ENCODE data around the gene TPPP.

Gene TPPP

GRCh38 chr5:640461-641330 is 52.5 kb downstream of the TPPP start:
- Histone ChIP-seq H3K36me3 (replicated peaks; ENCODE audit: low read depth, low read length) (peaks cover 23% of the 10 kb centered on the region), H3K9ac (ENCODE audit: low read length) (no peak overlapping the region)

GRCh38 chr5:639584-640213 is 53.5 kb downstream of the TPPP start:
- H3K27ac ChIP-seq (ENCODE audit: low read length), result no peak overlapping the region
- no peak overlapping the region for H2AFZ ChIP-seq (ENCODE audit: low read depth, low read length)
- no peak overlapping the region for H3K9ac ChIP-seq (ENCODE audit: low read length)
- TF ChIP-seq EZH2phosphoT487 (IDR thresholded peaks at IDR 0.05; ENCODE audit: low read depth) (no peak), CTCF (IDR thresholded peaks at IDR 0.05; ENCODE audit: low read depth, low read length) (no peak)
- H4K20me1 ChIP-seq (ENCODE audit: insufficient read depth, low read length), result peaks cover 13% of the 10 kb centered on the region
- no peak overlapping the region for H3K4me2 ChIP-seq (ENCODE audit: low read length)
- no peaks in the 10 kb centered on the region for H3K27me3 ChIP-seq (ENCODE audit: low read depth, low read length)
- no peak overlapping the region for H3K4me3 ChIP-seq (ENCODE audit: low read length)
- peaks cover 18% of the 10 kb centered on the region for H3K4me1 ChIP-seq (ENCODE audit: low read length)
- no peaks in the 10 kb centered on the region for H3K79me2 ChIP-seq (ENCODE audit: low read length)
- H3K36me3 ChIP-seq (replicated peaks; ENCODE audit: low read depth, low read length), result peaks cover 14% of the 10 kb centered on the region
- no peaks in the 10 kb centered on the region for H3K9me3 ChIP-seq (ENCODE audit: insufficient read depth, low read length)

More at GRCh38 chr5:640461-641330, 52.5 kb downstream of the TPPP start:
- no peak for TF ChIP-seq EZH2phosphoT487 (IDR thresholded peaks at IDR 0.05; ENCODE audit: low read depth)
- no peak for TF ChIP-seq CTCF (IDR thresholded peaks at IDR 0.05; ENCODE audit: low read depth, low read length)
- H3K79me2 ChIP-seq (ENCODE audit: low read length), result peaks cover 4% of the 10 kb centered on the region; the same call in 1 of the 2 replicates
- no peaks in the 10 kb centered on the region for H3K27me3 ChIP-seq (ENCODE audit: low read depth, low read length)
- H4K20me1 ChIP-seq (ENCODE audit: insufficient read depth, low read length), result peaks cover 13% of the 10 kb centered on the region
- H3K27ac ChIP-seq (ENCODE audit: low read length), result no peak overlapping the region
- H3K4me1 ChIP-seq (ENCODE audit: low read length), result peaks cover 26% of the 10 kb centered on the region
- H3K9me3 ChIP-seq (ENCODE audit: insufficient read depth, low read length), result no peaks in the 10 kb centered on the region
- no peak overlapping the region for H2AFZ ChIP-seq (ENCODE audit: low read depth, low read length)
- no peak overlapping the region for H3K4me3 ChIP-seq (ENCODE audit: low read length)
- H3K4me2 ChIP-seq (ENCODE audit: low read length), result no peak overlapping the region

- TF ChIP-seq CTCF (IDR thresholded peaks at IDR 0.05; ENCODE audit: low read depth, low read length) (no peak), EZH2phosphoT487 (IDR thresholded peaks at IDR 0.05; ENCODE audit: low read depth) (no peak)
Observed at GRCh38 chr5:639253-639530, 54.0 kb downstream of the TPPP start.

GRCh38 chr5:638501-639252 is 54.5 kb downstream of the TPPP start:
- Histone ChIP-seq H3K4me1 (ENCODE audit: low read length) (peaks cover 8% of the 10 kb centered on the region), H3K27me3 (ENCODE audit: low read depth, low read length) (no peaks in the 10 kb centered on the region), H4K20me1 (ENCODE audit: insufficient read depth, low read length) (peaks cover 11% of the 10 kb centered on the region), H3K27ac (ENCODE audit: low read length) (no peak overlapping the region), H3K4me2 (ENCODE audit: low read length) (no peak overlapping the region), H3K79me2 (ENCODE audit: low read length) (no peaks in the 10 kb centered on the region), H3K4me3 (ENCODE audit: low read length) (no peak overlapping the region), H3K9ac (ENCODE audit: low read length) (no peak overlapping the region), H2AFZ (ENCODE audit: low read depth, low read length) (no peak overlapping the region), H3K36me3 (replicated peaks; ENCODE audit: low read depth, low read length) (peaks cover 12% of the 10 kb centered on the region), H3K9me3 (ENCODE audit: insufficient read depth, low read length) (no peaks in the 10 kb centered on the region)
- TF ChIP-seq EZH2phosphoT487 (IDR thresholded peaks at IDR 0.05; ENCODE audit: low read depth) (no peak), CTCF (IDR thresholded peaks at IDR 0.05; ENCODE audit: low read depth, low read length) (no peak)

More at GRCh38 chr5:639253-639530, 54.0 kb downstream of the TPPP start:
- H3K36me3 ChIP-seq (replicated peaks; ENCODE audit: low read depth, low read length), result peaks cover 12% of the 10 kb centered on the region
- no peaks in the 10 kb centered on the region for H3K9me3 ChIP-seq (ENCODE audit: insufficient read depth, low read length)
- peaks cover 13% of the 10 kb centered on the region for H3K4me1 ChIP-seq (ENCODE audit: low read length)
- no peaks in the 10 kb centered on the region for H3K79me2 ChIP-seq (ENCODE audit: low read length)
- no peak overlapping the region for H3K9ac ChIP-seq (ENCODE audit: low read length)
- no peak overlapping the region for H3K4me2 ChIP-seq (ENCODE audit: low read length)
- no peaks in the 10 kb centered on the region for H3K27me3 ChIP-seq (ENCODE audit: low read depth, low read length)
- no peak overlapping the region for H2AFZ ChIP-seq (ENCODE audit: low read depth, low read length)
- no peak overlapping the region for H3K4me3 ChIP-seq (ENCODE audit: low read length)
- H4K20me1 ChIP-seq (ENCODE audit: insufficient read depth, low read length), result peaks cover 13% of the 10 kb centered on the region
- H3K27ac ChIP-seq (ENCODE audit: low read length), result no peak overlapping the region

Data from OCI-LY3 (cell line).